HCT116 (cell line): ENCODE data around the gene MYCBP2.
"Not testable (repeated sequence)": the region's sequence is repeated elsewhere in the genome, so short reads cannot be mapped to it uniquely, and the experiment has no call there.

Experiments used
- ATF3 ChIP-seq: IDR thresholded peaks from 2 replicates; pipeline ENCODE4 v1.6.1; 2012
- CTCF ChIP-seq, 3 experiments: fragments of 200-600 bp in 1 of 3; sonication (generic) in 1 of 3; IDR thresholded peaks in 2 of 3; conservative IDR thresholded peaks in 1 of 3; 2 replicates each; pipeline ENCODE4 v1.5.1; 2012 to 2017; ENCODE audit warnings: low read depth in 2 of 3, low read length in 2 of 3, antibody characterized with exemption in 1 of 3, borderline replicate concordance in 1 of 3, control low read depth in 1 of 3, mild to moderate bottlenecking in 1 of 3, mixed read lengths in 1 of 3, mixed run types in 1 of 3, moderate library complexity in 1 of 3; ENCODE audit not compliant: insufficient read depth in 1 of 3
- EGR1 ChIP-seq: IDR thresholded peaks from 2 replicates; pipeline ENCODE4 v1.6.1; 2012; ENCODE audit warnings: low read depth
- EZH2 ChIP-seq: fragments of 200-600 bp; sonication (generic); IDR thresholded peaks from 2 replicates; pipeline ENCODE4 v1.6.1; 2017; ENCODE audit warnings: antibody characterized with exemption, mixed run types
- MAX ChIP-seq: IDR thresholded peaks from 2 replicates; pipeline ENCODE4 v1.6.1; 2012
- POLR2A ChIP-seq: IDR thresholded peaks from 2 replicates; pipeline ENCODE4 v1.7.0; 2011; ENCODE audit warnings: borderline replicate concordance; ENCODE audit not compliant: insufficient read depth, insufficient read length; ENCODE audit errors: extremely low read depth
- RAD21 ChIP-seq: IDR thresholded peaks from 2 replicates; pipeline ENCODE4 v1.6.1; 2012; ENCODE audit warnings: low read depth, mild to moderate bottlenecking
- SP1 ChIP-seq: IDR thresholded peaks from 2 replicates; pipeline ENCODE4 v1.6.1; 2012; ENCODE audit warnings: low read depth
- SRF ChIP-seq: IDR thresholded peaks from 2 replicates; pipeline ENCODE4 v1.6.1; 2012; ENCODE audit warnings: low read depth
- ZBTB33 ChIP-seq: IDR thresholded peaks from 2 replicates; pipeline ENCODE4 v1.6.1; 2011; ENCODE audit warnings: mild to moderate bottlenecking, low read length, moderate library complexity; ENCODE audit not compliant: insufficient replicate concordance; ENCODE audit errors: extremely low read depth

DNA sequence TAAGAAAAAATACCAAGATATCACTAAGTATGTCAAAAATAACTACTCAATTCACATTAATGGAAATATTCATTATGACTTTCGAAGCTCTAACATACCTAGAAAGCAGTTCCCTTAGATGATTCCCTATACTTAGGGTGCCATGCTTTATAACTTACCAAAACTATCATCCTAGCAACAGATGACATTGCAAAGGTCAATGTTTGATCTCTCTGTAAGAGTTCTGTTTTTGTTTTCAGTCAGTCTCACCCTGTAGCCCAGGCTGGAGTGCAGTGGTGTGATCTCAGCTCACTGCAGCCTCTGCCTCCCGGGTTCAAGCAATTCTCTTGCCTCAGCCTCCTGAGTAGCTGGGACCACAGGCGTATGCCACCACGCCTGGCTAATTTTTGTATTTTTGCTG lies 318.6 kb downstream of the MYCBP2 start:
- TF ChIP-seq CTCF (IDR thresholded peaks at IDR 0.05 in 2 of 3, conservative IDR thresholded peaks at IDR 0.05 in 1 of 3; ENCODE audit: borderline replicate concordance in 1 of 3, insufficient read depth in 1 of 3, low read depth in 2 of 3, low read length in 2 of 3); RAD21; POLR2A; EZH2; SRF; EGR1; SP1; ATF3; ZBTB33; MAX: not testable (repeated sequence)
